ENCODE data around the gene CFAP410. TPM values are rescaled to one million over a fixed set of nuclear protein-coding genes. Genes with fewer than 3 reads are reported as not detected.

The CFAP410 gene
- total and polyA plus RNA-seq, 2 of the 13 experiments (the other 11 are each of a cell fraction or from before 2014, with no cell fraction given): 8.0 to 20.1 TPM

DNA sequence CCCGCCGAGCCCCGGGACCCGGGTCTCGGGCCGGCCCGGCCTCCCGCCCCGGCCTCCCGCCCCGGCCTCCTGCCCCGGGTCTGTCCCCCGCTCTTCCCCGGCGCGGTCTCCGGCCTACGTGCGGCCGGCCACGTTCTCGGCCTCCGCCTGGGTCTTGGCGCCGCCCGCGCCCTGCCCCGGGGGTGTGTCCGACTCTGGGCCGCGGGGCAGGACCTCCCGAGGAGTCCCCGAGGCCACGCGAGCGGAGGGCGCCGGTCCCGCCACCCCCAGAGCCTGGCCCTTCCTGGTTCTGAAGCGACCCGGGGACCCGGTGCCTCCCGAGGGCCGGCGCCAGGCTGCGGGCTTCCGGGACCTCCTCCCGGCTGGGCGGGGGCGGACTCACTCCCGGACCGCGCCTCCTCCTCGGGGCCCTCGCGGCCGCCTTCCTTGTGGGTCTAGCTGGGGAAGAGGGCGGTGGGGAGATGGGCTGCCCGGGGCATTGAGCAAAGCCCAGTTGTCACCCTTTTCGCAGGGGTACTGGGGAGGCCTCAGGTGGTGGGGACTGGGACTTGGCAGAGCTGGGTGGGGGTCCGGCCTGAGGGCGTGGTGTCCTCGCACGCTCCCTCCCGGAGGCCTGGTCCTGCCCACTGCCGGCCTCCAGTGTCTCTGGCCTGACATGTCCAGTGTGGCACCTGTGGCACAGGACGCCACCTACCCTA lies 38.8 kb downstream of the CFAP410 start (continued):
- TF ChIP-seq, protein P1, sequence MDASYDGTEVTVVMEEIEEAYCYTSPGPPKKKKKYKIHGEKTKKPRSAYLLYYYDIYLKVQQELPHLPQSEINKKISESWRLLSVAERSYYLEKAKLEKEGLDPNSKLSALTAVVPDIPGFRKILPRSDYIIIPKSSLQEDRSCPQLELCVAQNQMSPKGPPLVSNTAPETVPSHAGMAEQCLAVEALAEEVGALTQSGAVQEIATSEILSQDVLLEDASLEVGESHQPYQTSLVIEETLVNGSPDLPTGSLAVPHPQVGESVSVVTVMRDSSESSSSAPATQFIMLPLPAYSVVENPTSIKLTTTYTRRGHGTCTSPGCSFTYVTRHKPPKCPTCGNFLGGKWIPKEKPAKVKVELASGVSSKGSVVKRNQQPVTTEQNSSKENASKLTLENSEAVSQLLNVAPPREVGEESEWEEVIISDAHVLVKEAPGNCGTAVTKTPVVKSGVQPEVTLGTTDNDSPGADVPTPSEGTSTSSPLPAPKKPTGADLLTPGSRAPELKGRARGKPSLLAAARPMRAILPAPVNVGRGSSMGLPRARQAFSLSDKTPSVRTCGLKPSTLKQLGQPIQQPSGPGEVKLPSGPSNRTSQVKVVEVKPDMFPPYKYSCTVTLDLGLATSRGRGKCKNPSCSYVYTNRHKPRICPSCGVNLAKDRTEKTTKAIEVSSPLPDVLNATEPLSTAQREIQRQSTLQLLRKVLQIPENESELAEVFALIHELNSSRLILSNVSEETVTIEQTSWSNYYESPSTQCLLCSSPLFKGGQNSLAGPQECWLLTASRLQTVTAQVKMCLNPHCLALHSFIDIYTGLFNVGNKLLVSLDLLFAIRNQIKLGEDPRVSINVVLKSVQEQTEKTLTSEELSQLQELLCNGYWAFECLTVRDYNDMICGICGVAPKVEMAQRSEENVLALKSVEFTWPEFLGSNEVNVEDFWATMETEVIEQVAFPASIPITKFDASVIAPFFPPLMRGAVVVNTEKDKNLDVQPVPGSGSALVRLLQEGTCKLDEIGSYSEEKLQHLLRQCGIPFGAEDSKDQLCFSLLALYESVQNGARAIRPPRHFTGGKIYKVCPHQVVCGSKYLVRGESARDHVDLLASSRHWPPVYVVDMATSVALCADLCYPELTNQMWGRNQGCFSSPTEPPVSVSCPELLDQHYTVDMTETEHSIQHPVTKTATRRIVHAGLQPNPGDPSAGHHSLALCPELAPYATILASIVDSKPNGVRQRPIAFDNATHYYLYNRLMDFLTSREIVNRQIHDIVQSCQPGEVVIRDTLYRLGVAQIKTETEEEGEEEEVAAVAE (CRISPR knock-in tag; IDR thresholded peaks at IDR 0.05; ENCODE audit: borderline replicate concordance): no peak
- peak; percentile 68 for TF ChIP-seq HDAC1 (CRISPR knock-in tag; IDR thresholded peaks at IDR 0.05)
- 0 out of 2 replicates have a peak, but pooled peaks have one; percentile 52 for TF ChIP-seq AKAP8 (CRISPR knock-in tag; IDR thresholded peaks at IDR 0.05)
- TF ChIP-seq, protein P2, sequence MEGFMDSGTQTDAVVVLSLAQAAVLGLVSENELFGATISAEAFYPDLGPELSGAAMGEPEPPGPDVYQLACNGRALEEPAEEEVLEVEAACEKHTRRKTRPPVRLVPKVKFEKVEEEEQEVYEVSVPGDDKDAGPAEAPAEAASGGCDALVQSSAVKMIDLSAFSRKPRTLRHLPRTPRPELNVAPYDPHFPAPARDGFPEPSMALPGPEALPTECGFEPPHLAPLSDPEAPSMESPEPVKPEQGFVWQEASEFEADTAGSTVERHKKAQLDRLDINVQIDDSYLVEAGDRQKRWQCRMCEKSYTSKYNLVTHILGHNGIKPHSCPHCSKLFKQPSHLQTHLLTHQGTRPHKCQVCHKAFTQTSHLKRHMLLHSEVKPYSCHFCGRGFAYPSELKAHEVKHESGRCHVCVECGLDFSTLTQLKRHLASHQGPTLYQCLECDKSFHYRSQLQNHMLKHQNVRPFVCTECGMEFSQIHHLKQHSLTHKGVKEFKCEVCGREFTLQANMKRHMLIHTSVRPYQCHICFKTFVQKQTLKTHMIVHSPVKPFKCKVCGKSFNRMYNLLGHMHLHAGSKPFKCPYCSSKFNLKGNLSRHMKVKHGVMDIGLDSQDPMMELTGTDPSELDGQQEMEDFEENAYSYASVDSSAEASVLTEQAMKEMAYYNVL (CRISPR knock-in tag; IDR thresholded peaks at IDR 0.05; ENCODE audit: borderline replicate concordance): peak; percentile 29; the same call in 1 of the 2 replicates
- peak; percentile 69 for TF ChIP-seq SAP130 (CRISPR knock-in tag; IDR thresholded peaks at IDR 0.05; ENCODE audit: low read depth)
- no peak for TF ChIP-seq ZSCAN29 (CRISPR knock-in tag; conservative IDR thresholded peaks at IDR 0.05)
- TF ChIP-seq HNRNPH1 (optimal IDR thresholded peaks at IDR 0.05; ENCODE audit: low read depth, low read length): no peak
- 0 out of 2 replicates have a peak, but pooled peaks have one; percentile 17 for TF ChIP-seq TGIF2 (CRISPR knock-in tag; IDR thresholded peaks at IDR 0.05)
- no peak for TF ChIP-seq SRSF1 (optimal IDR thresholded peaks at IDR 0.05; ENCODE audit: low read depth, low read length)
- TF ChIP-seq ZNF552 (CRISPR knock-in tag; IDR thresholded peaks at IDR 0.05; ENCODE audit: borderline replicate concordance): no peak
- TF ChIP-seq ZNF619 (CRISPR knock-in tag; IDR thresholded peaks at IDR 0.05): no peak
- peak; percentile 53 for TF ChIP-seq MYC (CRISPR knock-in tag; IDR thresholded peaks at IDR 0.05; ENCODE audit: borderline replicate concordance)
- no peak for TF ChIP-seq ZNF207 (IDR thresholded peaks at IDR 0.05; ENCODE audit: borderline replicate concordance)
- TF ChIP-seq, protein P3, sequence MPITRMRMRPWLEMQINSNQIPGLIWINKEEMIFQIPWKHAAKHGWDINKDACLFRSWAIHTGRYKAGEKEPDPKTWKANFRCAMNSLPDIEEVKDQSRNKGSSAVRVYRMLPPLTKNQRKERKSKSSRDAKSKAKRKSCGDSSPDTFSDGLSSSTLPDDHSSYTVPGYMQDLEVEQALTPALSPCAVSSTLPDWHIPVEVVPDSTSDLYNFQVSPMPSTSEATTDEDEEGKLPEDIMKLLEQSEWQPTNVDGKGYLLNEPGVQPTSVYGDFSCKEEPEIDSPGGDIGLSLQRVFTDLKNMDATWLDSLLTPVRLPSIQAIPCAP (CRISPR knock-in tag; IDR thresholded peaks at IDR 0.05; ENCODE audit: low read depth): no peak
- 0 out of 2 replicates have a peak, but pooled peaks have one; percentile 46 for TF ChIP-seq ZSCAN25 (CRISPR knock-in tag; IDR thresholded peaks at IDR 0.05)
- TF ChIP-seq, protein P4, sequence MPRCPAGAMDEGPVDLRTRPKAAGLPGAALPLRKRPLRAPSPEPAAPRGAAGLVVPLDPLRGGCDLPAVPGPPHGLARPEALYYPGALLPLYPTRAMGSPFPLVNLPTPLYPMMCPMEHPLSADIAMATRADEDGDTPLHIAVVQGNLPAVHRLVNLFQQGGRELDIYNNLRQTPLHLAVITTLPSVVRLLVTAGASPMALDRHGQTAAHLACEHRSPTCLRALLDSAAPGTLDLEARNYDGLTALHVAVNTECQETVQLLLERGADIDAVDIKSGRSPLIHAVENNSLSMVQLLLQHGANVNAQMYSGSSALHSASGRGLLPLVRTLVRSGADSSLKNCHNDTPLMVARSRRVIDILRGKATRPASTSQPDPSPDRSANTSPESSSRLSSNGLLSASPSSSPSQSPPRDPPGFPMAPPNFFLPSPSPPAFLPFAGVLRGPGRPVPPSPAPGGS (CRISPR knock-in tag; IDR thresholded peaks at IDR 0.05): no peak
- peak; percentile 17; the same call in 1 of the 2 replicates for TF ChIP-seq MEF2D (CRISPR knock-in tag; IDR thresholded peaks at IDR 0.05)
- TF ChIP-seq ZNF598 (CRISPR knock-in tag; IDR thresholded peaks at IDR 0.05; ENCODE audit: borderline replicate concordance): peak; percentile 73; the same call in 1 of the 2 replicates
